GM12874 (cell line): ENCODE data around the gene BCL2.

Experiments used
- CTCF ChIP-seq: IDR thresholded peaks from 2 replicates; pipeline ENCODE4 v1.5.1; 2011; ENCODE audit warnings: low read depth, mild to moderate bottlenecking, control low read depth, low read length, moderate library complexity; ENCODE audit not compliant: insufficient read depth

Gene BCL2

GRCh38 chr18:63140038-63140450 is 179.5 kb downstream of the BCL2 start:
- no peak for TF ChIP-seq CTCF

- TF ChIP-seq CTCF = no peak
Measured at GRCh38 chr18:63138436-63139340, 180.9 kb downstream of the BCL2 start.

- no peak for TF ChIP-seq CTCF
Measured at GRCh38 chr18:63137999-63138435, 181.6 kb downstream of the BCL2 start.

GRCh38 chr18:63135101-63135500 is 184.5 kb downstream of the BCL2 start:
- TF ChIP-seq CTCF = no peak

GRCh38 chr18:63132819-63133200 is 186.8 kb downstream of the BCL2 start:
- no peak for TF ChIP-seq CTCF

- TF ChIP-seq CTCF = no peak
Measured at GRCh38 chr18:63131959-63132818, 187.4 kb downstream of the BCL2 start.
